ENCODE results near the gene IDH3A.

The IDH3A gene
- total RNA-seq = 27.8 to 30.6 reads per million in 2 donors

- peak; percentile 99 for DNase-seq
Observed at GRCh38 chr15:78149068-78149804, at the start of gene IDH3A. Gene IDH3A, plus strand, starts transcription at chr15:78149362. Its CDS starts 42 bp downstream, at chr15:78149404.

DNA sequence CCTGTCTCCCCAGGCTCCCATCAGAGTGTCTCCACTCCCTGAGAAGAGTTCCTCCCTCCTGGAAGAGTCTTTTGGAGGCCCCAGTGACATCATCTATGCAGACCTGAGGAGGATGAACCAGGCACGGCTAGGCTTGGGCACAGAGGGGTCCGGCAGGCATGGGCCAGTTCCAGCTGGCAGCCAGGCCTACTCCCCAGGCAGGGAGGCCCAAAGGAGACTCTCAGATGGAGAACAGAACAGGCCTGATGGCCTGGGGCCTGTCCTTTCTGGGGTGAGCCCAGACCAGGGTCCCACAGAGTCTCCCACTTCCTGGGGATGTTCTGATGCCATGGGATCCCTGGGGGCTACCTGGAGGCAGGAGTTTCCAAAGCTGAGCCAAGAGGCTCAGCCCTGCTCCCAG is 48.3 kb upstream of the IDH3A start:
- DNase-seq = no peak

- DNase-seq = no peak
Observed at GRCh38 chr15:78101423-78102105, 47.6 kb upstream of the IDH3A start.

DNA sequence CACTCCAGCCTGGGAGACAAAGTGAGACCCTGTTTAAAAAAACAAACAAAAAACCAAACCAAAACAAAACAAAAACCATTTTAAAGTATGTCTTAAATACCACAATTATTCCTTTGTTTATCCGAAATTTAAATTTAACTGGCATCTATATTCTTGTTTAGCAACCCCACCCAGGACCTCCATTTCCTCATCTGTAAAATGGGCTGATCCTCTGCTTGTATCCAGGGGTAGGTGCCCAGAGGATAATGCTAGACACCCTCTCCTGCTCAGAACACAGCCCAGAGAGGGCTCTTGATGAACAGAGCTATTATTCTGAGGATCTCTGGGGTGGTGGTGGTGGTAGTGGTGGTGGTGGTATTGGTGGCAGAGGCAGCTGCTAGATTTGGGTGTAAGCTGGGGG is 47.0 kb upstream of the IDH3A start:
- DNase-seq = no peak

GRCh38 chr15:78102741-78103140 is 46.4 kb upstream of the IDH3A start:
- no peak for DNase-seq

- DNase-seq = no peak
Observed at GRCh38 chr15:78103406-78104118, 45.6 kb upstream of the IDH3A start.

DNA sequence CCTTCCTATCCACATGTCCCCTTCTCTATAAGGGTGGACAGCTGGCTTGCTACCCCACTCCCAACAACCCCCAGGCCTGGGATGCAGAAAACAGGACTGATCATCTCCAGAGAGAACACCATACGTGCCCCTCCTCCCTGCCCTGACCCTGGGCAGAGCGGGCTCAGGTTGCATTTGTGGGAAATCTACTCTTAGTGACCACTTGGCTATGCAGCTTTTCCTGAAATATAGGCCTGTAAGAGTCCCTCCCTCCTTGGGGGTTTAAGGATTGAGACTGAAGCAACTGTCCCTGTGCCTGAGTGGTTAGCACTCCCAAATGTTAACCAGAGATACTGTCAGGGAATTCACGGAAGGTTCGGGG is 45.1 kb upstream of the IDH3A start:
- no peak for DNase-seq

DNA sequence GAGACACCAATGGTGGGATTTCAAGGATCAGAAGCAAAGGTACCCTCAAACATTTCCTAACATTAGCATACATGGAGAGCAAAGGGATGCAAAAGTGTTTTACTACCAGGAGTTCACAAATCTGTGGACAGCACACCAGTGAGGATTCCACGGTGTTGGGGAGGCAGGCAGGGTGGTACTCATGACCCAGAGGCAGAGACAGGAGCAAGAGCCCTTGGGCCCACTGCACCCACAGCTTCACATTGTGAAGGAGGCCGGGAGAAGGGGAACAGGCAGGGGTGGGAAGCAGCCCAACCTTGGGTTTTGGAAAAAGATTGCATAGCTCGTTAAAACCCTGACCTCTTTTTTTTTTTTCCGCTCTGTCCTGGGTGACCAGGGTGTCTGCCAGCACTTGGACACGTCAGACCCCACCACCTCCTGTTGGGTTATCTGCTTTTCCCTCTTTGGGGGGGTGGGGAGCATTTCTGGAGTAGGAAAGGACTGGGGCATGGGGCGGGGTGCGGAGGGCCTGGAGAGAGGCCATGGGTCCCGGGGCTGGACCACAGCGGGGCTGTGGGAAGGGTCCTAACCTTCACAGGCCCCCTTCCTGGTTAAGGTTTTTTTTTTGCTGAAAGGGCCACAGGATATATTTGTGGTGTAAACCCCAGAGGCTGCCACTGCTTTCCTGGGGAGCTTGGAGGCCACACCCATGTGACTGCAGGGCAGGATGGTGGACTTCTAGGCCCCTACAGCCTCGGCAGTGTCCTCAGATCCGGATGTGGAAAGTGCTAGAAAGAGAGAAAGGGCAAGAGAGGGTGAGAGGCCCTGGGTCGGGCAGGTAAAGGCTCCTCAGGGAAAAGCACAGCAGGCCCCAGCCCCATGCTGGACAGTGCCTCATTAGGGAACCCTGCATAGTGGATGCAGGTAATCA is 44.3 kb upstream of the IDH3A start:
- DNase-seq = no peak

DNA sequence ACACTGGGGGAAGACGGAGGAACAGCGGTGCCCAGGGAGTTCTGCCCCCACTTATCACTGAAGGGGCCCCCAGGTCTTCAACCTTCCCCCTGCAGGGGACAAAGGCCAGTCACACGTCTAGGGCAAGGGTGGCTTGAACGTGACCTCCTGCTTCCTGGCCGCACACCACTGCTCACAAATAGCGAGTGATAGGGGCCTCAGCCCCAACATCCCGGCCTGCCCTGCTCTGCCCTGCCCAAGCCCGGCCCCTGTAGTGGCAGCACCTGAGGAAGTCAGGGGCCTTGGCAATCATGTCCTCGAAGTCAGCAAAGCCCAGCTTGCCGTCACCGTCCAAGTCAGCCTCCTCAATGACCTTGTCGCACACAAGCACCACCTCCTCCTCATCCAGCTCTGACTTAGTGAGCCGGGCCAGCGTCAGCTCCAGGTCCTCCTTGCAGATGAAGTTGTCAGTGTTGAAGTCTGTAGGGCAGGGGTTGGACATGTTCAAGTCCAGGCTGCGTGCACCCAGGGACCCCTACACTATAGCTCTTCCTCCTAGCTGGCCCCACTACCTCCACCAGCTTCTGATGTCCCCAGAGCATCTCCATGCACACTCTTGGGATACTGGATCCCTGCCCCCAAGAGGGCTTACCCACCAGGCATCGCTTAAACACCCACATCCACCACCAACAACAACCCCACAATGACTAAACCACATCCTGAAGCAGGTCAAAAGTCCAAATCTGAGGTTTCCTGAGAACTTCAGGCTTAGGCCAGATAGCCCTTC is 43.5 kb upstream of the IDH3A start:
- DNase-seq = no peak

DNA sequence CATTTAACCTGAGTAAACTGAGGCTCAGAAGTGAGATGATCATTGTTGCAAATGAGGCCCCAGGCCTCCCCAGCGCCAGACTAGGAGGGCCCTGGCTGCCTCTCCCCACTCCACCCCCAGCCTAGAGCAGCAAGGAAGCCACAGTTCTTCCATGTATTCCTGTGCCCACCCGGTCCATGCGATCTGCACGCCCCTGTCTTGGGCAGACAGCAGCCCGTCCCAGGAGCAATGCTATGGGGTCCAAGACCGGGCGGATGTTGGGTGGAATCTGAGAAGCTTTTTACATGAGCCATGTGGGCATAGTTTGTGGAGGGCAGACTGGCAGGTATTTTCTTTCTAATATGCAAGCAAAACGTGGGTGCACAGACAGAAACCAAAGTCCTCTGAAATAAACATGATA is 41.7 kb upstream of the IDH3A start:
- no peak for DNase-seq

- DNase-seq = peak; percentile 45
Observed at GRCh38 chr15:78108300-78109084, 40.7 kb upstream of the IDH3A start.

DNA sequence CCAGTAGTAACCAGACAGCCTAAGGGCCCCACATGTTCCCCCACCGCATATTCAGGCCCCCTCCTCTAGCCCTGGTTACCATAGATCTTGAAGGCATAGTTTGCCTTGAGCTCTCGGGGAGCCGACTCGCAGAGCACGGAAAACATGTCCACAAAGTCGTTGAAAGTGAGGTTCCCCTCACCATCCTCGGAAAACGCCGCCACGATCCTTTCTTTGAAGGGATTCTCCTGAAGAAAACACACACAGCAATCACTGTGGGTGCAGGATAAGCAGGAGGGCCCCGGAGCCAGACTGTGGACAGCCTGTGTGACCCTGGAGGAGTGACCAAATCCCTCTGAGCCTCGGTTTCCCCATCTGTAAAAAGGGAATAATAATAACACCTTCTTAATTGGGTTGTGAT is 40.0 kb upstream of the IDH3A start:
- DNase-seq = no peak

DNA sequence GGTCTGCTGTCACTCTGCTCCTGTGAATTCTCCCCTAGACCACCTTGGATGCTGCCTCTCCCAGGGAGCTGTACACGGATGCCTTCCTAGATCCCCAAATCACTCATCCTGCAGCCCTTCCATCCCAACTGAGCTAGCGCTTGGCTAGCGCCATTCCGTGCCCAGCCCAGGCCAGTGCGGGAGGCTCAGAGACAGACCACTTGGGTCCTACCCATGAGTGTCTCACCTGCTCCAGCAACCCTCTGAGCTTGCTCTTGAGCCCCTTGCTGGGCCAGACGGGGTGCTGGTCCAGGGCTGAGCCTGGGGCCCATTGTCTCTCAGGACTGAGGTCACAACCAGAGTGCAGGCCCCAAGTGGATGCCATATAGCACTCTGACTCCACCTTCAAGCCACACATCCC is 39.1 kb upstream of the IDH3A start:
- DNase-seq = no peak

DNA sequence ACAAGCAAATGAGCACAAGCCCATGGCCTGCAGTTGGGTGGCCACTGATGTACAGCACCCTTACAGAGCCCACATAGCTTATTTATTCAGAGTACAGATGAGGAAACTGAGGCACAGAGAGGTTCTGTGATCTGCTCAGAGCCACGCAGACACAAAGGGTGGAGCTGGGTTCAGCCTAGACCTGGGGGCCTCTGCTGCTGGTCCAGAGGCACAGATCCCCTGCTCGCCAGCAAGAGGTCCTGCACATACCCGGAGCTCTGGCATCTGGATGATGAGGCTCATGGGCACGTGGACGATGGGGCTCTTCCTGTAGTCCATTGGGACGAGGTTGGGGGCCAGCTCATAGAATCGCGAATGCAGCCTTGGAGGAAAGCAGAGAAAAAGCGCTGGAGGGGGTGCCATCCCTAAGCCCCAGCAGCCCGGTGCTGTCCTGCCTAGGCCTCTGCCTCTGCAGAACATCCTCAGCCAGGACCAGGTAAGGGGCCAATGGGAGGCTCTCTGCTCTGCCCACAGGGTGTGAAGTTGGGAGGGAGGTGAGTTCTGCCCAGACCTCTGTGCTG is 38.2 kb upstream of the IDH3A start:
- no peak for DNase-seq

- no peak for DNase-seq
Observed at GRCh38 chr15:78111788-78112187, 37.4 kb upstream of the IDH3A start.

DNA sequence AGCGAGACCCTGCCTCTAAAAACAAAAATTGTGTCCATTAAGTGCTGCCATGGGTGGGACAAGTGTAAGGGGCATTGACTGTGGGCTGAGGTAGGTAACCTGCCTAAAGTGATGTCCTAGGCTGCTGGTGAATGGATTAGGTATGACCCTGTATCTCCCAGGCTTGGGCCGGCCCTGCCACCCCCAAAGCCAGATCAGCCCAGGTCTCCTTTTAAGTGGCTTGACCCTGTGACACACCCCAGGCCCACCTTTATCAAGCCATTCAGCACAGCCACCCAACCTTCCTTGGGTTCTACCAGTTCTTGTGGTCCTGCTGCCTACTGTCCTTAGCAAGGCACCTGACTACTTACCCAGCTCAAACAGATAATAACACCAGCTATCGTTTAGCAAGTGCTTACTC is 36.6 kb upstream of the IDH3A start:
- no peak for DNase-seq

DNA sequence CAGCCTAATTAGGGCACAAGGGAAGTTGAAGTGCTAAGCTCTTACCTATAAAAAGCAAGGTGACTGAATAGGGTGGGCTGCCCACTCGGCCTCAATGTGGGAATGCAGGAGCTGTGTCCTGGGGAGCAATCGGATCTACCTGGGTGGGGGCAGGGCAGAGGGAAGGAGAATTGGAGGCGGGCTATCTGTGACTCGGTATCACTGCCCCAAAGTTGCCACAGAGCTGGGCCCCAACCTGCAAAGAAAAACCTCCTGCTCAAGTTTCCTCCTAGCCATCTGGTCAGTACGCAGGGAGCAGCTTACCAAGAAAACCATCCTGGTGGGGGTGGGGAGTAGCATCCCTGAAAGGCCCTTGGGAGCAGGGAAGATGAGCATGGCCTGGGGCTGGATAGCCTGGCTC is 28.6 kb upstream of the IDH3A start:
- no peak for DNase-seq

GRCh38 chr15:78125267-78125666 is 23.9 kb upstream of the IDH3A start:
- DNase-seq = no peak

- DNase-seq = no peak
Observed at GRCh38 chr15:78127882-78128281, 21.3 kb upstream of the IDH3A start.

- no peak for DNase-seq
Observed at GRCh38 chr15:78129077-78129750, 19.9 kb upstream of the IDH3A start.

Data from activated gamma-delta T cell (primary cell).